Ramos (cell line): ENCODE data around the gene GPR161.
"Not testable (repeated sequence)": the region's sequence is repeated elsewhere in the genome, so short reads cannot be mapped to it uniquely, and the experiment has no call there.

ENCODE experiments used
- in situ Hi-C: fragments of 300-500 bp; cut with MboI; formaldehyde crosslinking; loops from one replicate; pipeline ENCODE4 v1.14.3; 2022; ENCODE audit warnings: low sequenced_read_pairs; ENCODE audit not compliant: unreplicated experiment

GPR161 gene

DNA sequence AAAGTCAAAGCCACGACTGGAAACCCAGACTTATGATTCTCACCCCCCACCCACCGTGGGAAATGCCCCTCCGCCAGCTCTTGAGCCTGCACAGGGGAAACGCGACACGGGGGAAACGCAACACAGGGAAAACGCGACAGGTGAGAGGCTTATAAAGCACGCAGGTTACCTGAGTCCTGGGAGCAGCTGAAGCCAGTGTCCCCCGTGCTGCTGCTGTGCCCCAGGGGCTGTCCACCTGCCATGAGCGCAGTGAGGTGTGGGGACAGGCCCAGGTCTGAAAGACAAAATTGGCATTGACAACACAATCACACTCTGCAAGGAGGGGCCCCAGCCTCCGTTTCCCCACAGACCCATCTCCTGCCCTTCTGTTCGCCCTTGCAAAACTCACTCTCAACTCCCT, 46.3 kb downstream of the GPR161 start:
- in situ Hi-C loops: loop anchor here (25.0 kb wide), 1 partner anchor 503 kb away; no protein-coding TSS in a partner anchor

DNA sequence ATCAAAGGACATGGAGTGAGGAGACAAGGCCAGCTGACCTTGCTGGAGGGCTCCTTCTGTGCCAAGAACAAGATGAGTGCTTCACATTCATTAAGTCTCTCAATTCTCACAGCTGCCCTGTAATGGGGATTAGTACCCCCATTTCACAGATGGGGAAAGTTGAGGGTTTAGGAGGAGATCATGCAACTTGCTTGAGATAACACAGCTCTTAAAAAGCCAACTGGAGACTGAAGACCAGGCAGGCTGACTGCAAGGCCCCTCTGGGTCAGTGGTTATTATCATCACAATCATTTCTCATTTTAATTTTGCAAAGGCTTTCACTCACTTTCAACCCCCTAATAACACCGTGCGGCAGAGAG, 46.8 kb downstream of the GPR161 start:
- in situ Hi-C loops: loop anchor here (25.0 kb wide), 1 partner anchor 503 kb away; no protein-coding TSS in a partner anchor

DNA sequence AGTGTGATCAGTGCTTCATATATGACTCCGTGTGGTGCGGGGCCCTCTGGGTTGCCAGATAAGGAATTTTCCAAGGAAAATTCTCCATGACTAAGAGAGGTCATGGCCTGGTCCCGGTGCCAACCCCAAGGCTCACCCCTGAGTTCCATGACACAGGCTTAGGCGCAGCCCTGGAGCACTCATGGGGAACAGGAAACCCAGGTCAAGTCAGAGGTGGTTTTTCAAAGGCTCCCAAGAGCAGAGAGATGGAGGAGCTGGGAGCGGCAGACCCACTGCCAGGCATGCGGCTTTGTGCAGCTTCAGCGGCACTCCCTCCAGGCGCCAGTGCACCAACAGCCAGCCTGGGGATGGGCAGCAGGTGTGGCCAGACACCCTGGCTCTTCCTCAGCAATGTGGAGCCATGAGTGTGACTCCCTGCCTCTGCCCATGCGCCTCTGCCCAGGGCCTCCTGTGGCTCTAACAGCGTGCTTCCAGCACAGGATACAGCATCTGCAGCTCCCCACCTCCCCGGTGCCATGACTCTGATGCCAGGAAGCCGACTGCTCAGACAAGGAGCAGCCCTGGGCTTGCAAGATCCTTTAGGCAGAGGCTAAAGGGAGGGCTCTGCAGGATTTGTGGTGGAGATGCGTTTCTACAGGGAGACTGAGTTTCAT, 47.3 kb downstream of the GPR161 start:
- in situ Hi-C loops: loop anchor here (25.0 kb wide), 1 partner anchor 502 kb away; no protein-coding TSS in a partner anchor

DNA sequence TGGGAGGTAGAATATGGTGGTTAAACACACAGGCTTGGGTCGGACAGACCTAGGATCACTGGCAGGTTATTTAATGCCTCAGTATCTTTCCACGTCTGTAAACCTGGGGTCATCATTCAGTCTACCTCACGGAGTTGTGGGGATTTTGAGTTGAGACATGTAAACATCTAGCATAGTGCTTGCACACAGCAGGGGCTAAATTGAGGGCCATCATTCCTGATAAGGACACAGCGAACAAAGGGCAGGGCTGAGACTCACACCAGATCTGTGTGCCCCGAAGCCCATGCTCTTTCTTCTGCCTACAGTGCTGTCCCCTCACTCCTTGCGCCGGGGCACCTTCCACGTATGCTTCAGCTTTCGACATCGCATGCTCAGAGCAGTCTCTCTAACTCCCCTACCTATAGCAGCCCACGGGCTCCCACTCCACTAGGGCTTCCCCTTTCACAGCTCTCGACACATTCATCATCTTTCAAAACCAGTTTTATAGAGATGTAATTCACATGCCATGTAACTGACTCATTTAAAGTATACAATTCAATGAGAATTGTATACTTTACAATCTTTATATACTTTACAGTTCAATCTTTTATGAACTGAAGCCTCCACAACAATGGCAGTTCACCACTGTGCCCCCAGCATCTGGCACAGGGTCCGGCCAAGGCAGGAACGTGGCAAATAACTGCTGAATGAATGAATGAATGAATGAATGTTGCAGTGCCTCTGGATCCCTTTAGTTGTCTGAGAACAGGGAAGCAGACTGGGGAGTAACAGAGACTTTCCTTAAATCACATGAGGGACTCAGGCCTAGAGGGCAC, 48.0 kb downstream of the GPR161 start:
- in situ Hi-C loops: loop anchor here (25.0 kb wide), 1 partner anchor 501 kb away; no protein-coding TSS in a partner anchor

DNA sequence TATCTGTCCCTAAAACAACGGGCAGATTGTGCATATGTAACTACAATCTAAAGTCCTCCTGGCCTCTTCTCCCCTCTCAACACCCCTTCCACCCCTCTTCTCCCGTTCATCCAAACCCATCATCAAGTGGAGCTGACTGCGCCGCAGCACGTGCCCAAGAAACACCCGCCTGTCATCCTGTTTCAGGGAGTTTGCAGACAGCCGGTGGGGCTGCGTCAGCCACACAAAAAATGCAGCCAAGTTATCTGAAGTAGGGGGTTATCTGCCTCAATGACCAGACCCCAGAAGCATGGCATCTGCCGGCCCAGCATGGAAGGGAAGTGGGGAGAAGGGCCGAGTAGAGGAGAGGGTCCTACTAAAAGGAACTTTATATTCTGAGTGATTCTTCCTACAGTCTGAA, 49.0 kb downstream of the GPR161 start:
- in situ Hi-C loops: loop anchor here (25.0 kb wide), 1 partner anchor 500 kb away; no protein-coding TSS in a partner anchor

DNA sequence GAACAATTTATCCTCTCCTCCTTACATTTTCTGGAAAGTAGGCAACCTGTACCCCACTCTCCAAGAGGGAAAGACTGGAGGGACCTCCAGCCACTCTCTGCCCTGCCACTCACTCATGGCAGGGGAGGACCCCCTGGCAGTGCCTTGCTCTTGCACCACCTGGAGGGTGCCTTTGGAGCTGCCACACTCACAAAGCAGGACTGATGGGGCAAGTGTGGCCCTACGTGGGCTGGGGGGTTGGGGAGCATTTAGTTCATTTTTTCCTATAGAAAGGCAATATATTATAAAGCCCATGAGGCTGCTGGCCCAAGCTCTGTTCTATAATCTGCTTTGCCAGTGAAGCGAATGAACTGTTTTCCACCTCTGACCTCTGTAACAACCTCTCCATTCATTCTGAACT, 50.3 kb downstream of the GPR161 start:
- in situ Hi-C loops: loop anchor here (25.0 kb wide), 1 partner anchor 499 kb away; no protein-coding TSS in a partner anchor

DNA sequence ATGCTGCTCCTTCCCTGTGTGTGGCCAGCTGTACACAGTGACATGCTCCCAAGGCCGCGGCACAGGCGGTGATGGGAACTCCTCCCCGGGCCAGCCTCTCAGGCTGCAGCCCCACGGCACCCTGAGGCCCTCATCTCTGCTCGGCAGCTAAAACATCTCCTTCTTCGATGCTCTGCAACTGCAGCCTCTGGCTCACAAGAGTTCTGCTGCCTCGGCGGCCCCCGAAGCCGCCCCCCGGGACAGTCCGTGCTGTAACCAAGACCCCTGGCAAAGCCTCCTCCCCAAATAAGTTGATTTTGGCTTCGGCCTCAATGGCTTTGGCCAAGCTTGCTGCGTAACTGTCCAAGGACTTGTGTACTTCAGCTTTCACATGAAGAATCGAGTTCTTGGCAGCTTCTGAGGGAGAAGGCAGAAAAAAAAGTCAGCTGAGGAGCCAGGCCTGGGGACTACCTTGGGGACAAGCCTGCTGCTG, 51.3 kb downstream of the GPR161 start:
- in situ Hi-C loops: loop anchor here (25.0 kb wide), 1 partner anchor 498 kb away; no protein-coding TSS in a partner anchor

DNA sequence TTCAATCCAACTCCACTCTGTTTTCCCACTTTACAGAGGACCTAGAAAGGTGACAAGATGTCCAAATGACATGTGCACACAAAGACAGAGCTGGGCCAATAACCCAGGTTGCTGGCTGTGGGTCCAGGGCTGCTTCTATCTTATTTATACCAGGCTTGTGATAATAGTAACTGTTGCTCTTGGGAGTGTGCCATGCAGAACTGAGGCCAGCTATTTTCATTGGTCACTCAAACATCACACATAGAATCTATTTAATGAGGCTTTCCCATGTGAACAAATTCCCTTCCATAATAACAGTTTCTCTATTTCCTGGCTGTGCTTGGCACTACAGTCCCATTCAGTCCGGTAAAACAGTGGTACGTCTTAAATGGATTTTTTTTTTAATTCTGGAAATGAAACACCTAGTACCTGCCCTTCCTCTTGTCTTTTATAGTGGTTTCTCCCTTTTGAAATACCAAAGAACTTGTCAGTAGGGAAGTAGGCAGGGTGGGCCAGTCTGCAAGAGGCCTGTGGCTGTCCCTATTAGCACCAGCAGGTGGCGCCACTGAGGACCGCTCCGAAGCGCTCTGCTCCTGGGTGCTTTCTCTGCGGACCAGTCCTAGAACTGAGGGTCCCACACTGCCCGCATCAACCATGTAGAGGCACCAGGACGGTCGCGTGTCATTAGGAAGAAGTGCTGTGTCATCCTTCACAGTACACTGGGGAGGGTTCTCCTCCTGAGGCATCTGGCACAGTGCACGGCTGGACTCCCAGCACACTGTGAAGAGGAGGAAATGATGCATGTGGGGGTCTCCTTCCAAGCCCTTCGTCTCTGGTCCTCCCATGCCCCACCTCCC, 52.1 kb downstream of the GPR161 start:
- in situ Hi-C loops: loop anchor here (25.0 kb wide), 1 partner anchor 497 kb away; no protein-coding TSS in a partner anchor

DNA sequence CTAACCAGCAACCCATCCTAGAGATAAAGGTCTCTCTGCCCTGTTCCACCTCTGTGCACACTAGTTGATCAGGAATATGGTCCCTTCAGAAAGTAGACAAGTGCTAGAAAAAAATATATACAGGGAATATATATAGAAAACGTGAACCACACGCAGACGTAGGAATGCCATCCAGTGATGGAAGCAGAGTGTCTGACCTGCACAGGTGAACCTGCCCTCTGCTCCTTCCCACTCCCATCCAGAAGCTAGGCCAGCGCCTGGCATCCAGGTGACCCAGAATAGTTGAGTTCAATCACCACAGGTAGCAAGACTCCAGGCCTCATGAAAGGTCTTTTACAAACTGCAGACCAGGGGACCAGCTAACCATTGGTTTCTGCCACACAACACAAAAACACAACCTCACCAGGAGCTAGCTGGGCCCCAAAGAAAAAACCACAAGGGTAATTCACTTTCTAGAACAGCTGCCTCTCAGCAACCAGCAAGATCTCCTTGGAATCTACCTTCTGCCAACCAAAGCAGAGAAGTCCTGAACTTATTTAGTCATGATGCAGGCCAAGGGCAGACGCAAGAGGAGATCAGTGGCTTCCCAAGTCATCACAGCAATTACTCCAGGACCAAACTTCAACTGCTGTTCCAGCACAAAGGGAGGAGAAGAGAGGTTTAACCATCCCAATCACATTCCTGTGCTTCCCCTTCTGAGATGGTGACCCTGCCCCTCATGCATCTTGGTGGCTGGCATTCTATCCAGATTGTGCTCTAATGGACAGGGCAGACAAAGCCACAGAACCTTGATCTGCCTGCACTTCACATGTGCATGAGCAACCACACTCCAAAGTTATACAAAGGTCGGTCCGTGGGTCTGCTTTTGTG, 53.0 kb downstream of the GPR161 start:
- in situ Hi-C loops: loop anchor here (25.0 kb wide), 1 partner anchor 496 kb away; no protein-coding TSS in a partner anchor

DNA sequence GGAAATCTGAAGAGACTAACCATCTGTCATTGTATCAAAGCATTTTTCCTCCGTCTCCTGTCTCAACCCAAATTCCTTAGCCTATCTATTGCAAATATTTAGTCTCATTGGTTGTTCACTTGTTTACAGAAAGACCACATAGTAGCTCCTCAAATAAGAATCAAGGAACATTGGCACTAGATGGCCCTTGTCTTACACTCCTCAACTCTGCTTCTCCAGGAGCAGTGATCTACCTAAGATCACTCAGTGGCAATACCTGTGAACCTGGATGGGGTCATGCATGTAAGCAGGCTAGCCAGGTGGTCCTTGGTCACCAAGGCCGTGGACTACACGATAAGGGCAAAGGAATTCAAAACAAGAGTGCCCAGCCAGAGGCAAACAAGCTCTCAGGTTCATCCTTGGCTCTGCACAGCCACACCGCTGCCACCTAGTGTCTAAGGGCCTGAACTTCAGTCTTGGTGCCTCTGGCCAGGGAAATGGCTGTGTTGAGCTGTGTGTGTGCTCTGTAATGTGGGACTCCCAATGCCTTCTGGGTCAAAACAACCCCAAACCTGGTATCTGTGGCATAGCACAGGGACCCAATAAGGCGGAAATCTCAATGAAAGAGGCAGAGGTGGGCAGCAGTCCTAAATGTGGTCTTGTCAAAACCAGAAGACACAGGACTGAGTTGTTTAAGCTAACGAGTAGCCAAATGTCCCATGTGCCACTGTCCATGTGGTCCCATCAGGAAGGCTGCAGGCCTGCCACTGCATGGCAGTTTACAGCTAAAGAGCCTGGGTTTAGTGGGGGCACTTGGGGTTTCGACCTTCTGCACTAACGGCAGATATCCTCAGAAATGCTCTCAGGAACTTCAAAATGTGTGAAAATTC, 54.5 kb downstream of the GPR161 start:
- in situ Hi-C loops: loop anchor here (25.0 kb wide), 1 partner anchor 495 kb away; no protein-coding TSS in a partner anchor

DNA sequence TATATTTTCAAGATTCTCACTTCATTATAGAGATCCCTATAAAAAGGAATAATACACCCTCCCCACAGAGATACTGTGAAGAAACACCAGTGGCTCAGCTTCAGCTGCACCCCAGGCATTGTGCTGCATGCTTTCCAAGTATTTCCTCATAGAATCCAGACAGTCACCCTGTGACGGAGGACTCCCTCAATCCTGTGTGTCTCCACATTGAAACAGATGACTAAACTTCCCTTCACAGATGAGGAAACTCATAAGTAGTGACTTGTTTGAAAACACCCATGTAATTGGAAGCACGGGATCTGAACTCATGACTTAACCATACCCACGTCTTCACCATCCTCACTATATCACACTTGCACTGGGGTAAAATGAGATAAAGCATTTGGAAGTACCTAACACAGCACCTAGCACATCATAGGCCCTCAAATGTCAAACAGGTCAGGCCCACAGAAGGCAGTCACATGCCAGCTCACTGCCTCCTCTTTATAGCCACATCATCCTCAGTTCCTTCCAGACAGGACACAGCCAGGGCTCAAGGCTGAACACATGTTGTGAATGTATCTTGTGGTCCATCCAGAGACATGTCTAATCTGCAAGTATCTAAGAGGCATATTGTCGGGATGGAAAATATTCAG, 55.2 kb downstream of the GPR161 start:
- in situ Hi-C loops: loop anchor here (25.0 kb wide), 1 partner anchor 494 kb away; no protein-coding TSS in a partner anchor

DNA sequence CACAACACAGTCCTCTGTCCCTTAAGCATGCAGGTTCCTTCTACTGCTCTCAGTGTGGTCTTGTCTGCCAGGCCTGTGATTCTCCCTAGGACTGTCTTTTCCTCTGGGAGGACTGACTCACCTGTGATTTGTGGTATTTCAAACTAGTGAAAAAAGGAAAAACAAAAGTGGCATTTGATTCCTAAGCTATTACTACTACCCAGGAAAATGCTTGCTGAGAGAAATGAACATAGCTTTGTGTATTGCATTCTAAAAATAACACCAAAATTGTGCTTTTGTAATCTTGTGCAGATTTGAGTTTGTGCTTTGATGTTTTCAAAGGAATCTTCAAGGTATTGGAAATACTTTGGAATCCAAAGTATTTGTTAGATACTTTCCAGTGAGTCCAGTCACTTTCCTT, 57.0 kb downstream of the GPR161 start:
- in situ Hi-C loops: loop anchor here (25.0 kb wide), 1 partner anchor 492 kb away; no protein-coding TSS in a partner anchor

DNA sequence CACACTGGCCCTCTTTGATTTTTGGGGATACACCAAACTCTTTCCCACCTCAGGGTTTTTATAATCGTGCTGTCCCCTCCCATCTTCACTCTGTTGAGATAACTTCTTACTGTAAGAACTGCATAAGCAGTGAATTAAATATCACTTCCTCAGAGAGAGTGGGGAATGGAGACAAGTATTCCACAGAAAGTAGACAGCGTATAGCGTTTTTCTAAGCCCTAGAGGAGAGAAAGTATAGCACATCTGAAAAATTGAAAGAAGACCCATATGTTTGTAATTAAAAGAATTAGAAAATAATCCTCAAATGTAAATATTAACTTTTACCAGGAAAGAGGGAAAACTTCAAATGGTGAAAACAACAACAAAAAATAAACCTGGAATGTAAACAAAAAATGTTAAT, 67.3 kb downstream of the GPR161 start:
- in situ Hi-C loops: no loop called here

DNA sequence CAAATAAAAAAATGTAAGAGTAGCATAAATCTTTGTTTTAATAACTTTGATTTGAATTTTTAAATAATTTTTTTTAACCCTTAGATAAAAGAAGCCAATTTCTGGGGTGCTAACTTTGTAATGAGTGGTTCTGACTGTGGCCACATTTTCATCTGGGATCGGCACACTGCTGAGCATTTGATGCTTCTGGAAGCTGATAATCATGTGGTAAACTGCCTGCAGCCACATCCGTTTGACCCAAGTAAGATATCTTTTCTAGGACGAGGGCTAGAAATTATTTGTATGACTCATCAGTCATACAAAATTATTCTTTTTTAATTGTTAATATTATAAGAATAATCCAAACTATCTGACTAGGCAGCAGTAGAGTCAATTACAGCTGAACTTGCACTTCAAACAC, 71.2 kb downstream of the GPR161 start:
- in situ Hi-C loops: no loop called here

DNA sequence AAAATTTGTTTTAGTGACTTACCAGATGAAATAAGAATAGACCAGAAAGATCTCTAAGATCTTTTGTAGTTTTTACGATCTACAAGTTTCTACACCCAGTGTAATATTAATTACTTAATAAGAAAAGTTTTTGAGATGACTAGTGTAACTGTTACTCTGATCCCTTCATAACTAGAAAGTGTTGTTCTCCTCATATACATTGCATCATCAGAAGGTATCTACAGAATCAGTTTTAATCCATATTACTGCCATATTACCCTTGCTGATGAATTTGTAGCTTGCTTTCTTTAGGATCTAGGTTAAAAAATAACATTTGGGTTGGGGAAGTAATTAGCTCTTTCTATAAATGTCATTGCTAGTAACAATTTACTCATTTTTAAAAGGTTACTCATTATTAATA, 72.5 kb downstream of the GPR161 start:
- in situ Hi-C loops: no loop called here

DNA sequence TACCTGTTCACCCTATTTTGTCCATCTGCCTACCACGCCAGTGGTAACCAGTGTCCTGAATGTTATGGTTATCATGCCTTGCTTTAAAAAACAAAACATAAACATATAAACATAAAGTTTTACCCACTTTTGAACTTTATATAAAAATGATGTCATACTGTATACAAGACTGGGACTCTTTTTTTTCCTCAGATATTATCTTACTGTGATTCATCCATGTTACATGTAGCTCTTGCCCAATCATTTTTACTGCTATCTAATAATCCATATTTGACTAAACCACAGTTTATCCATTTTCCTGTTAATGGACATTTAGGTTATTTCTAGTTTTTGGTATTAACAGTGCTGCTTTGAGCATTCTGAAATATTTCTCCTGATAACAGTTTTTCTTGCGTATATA, 78.8 kb downstream of the GPR161 start:
- in situ Hi-C loops: no loop called here

DNA sequence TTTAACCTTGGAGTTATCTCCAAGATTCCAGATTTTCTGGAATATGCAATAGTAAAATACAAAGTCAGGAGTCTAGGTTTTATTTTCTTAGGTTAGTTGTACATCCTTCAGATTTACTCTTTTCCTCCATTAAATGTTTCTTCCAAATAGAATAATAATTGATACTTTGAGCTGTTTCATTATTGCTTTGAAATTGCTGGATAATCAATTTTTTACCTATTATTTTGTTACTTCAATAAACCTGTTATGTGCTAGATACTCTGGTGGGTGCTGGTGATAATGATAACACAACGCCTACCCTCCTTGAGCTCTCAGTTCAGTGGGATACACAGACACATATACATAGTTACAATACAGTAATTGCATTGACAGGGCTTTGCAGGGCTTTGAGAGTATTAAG, 79.4 kb downstream of the GPR161 start:
- in situ Hi-C loops: no loop called here

DNA sequence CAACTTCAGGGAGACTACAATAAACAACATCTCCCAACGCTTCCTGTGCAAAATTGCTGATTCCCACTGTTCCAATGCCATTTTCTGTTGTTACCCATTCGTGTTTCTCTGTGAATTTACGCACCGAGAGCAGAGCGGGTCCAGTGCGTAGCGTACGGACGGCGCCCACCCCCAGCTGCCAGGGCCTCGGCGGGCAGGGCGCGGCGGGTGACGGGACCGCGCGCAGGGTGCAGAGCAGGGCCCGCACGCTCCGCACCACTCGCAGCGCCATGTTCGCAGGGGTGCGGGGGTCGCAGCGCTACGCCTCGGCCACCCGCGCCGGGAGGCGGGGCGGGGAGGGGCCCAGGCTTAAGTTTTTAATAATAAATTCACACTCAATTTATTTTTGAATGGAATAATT, 80.6 kb downstream of the GPR161 start:
- in situ Hi-C loops: not testable (repeated sequence)
